Mesothelial cell of epicardium (in vitro differentiated cells): ENCODE measurements around the gene RTN4RL1. TPM values are rescaled to one million over a fixed set of nuclear protein-coding genes. Genes with fewer than 3 reads are reported as not detected.

Experiments used
- DNase-seq, 2 experiments: peaks; one replicate each; pipeline ENCODE4 v3.0.0; 2021; ENCODE audit warnings: low spot score in 2 of 2; ENCODE audit not compliant: unreplicated experiment in 2 of 2
- H3K27ac Mint-ChIP-seq: 2 replicates; pipeline ENCODE4 v1.8.0; 2021; ENCODE audit warnings: mixed read lengths
- H3K27me3 Mint-ChIP-seq: 2 replicates; pipeline ENCODE4 v1.8.0; 2021; ENCODE audit warnings: low read depth, mixed read lengths
- H3K36me3 Mint-ChIP-seq: 2 replicates; pipeline ENCODE4 v1.8.0; 2021; ENCODE audit warnings: mixed read lengths
- H3K4me1 Mint-ChIP-seq: 2 replicates; pipeline ENCODE4 v1.8.0; 2021; ENCODE audit warnings: mixed read lengths
- H3K4me3 Mint-ChIP-seq: 2 replicates; pipeline ENCODE4 v1.8.0; 2021; ENCODE audit warnings: mild to moderate bottlenecking, moderate library complexity, mixed read lengths
- H3K9me3 Mint-ChIP-seq: 2 replicates; pipeline ENCODE4 v1.8.0; 2021; ENCODE audit warnings: mixed read lengths
- total RNA-seq: library from RNA; stranded (reverse); gene quantifications from 3 replicates; pipeline ENCODE4 v1.2.1, GENCODE V29; 2021
- TF ChIP-seq, protein P1 (sequence below): fragments of 200-600 bp; sonication (generic); IDR thresholded peaks from one replicate; pipeline ENCODE4 v1.5.0; 2021; ENCODE audit warnings: antibody characterized with exemption; ENCODE audit not compliant: unreplicated experiment

The RTN4RL1 gene
- total RNA-seq, 1 donor from 2014 or later, result 0.20 TPM

DNA sequence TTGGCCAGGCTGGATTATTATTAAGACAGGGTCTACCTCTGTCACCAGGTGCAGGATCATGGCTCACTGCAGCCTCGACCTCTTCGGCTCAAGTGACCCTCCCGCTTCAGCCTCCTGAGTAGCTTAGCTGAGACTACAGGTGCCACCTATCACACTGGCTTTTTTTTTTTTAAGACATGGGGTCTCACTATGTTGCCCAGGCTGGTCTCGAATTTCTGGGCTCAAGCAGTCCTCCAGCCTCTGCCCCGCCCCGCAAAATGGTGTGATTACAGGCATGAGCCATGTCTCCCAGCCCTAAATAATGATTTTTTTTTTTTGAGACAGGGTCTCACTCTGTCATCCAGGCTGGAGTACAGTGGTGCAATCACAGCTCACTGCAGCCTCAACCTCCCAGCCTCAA, 22.5 kb upstream of the RTN4RL1 start:
- TF ChIP-seq, protein P1, sequence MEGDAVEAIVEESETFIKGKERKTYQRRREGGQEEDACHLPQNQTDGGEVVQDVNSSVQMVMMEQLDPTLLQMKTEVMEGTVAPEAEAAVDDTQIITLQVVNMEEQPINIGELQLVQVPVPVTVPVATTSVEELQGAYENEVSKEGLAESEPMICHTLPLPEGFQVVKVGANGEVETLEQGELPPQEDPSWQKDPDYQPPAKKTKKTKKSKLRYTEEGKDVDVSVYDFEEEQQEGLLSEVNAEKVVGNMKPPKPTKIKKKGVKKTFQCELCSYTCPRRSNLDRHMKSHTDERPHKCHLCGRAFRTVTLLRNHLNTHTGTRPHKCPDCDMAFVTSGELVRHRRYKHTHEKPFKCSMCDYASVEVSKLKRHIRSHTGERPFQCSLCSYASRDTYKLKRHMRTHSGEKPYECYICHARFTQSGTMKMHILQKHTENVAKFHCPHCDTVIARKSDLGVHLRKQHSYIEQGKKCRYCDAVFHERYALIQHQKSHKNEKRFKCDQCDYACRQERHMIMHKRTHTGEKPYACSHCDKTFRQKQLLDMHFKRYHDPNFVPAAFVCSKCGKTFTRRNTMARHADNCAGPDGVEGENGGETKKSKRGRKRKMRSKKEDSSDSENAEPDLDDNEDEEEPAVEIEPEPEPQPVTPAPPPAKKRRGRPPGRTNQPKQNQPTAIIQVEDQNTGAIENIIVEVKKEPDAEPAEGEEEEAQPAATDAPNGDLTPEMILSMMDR, result no peak
- DNase-seq, result no peak
- Mint-ChIP-seq H3K36me3 (no peaks in the 10 kb centered on the region), H3K27me3 (peaks cover 28% of the 10 kb centered on the region), H3K9me3 (no peaks in the 10 kb centered on the region), H3K4me1 (peaks cover 23% of the 10 kb centered on the region), H3K4me3 (no peak overlapping the region), H3K27ac (no peak overlapping the region)

DNA sequence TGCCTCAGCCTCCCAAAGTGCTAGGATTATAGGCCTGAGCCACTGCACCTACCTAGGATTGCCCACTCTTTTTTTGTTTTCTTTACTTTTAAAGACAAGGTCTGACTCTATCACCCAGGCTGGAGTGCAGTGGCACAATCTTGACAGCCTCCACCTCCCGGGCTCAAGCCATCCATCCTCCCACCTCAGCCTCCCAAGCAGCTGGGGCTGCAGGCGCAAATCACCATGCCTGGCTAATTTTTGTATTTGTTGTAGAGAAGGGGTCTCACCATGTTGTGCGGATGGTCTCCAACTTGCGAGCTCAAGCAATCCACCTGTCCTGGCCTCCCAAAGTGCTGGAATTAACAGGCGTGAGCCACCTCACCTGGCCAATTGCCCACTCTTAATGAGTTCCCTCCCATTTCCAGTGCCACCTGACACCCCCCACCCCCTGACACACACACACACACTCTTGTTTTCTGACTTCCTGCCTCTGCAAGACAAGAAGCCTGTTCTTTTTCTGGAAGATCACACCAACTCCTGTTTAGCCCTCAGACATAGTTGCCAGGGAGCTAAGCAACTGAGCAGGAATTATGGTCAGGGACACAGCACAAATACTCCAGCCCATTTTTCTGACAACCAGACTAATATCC, 19.2 kb upstream of the RTN4RL1 start:
- no peak for DNase-seq
- H3K27ac Mint-ChIP-seq, result no peak overlapping the region
- H3K9me3 Mint-ChIP-seq, result no peaks in the 10 kb centered on the region
- TF ChIP-seq, protein P1, result no peak
- H3K36me3 Mint-ChIP-seq, result no peaks in the 10 kb centered on the region
- H3K4me3 Mint-ChIP-seq, result peak overlapping the region; percentile 10
- peaks cover 23% of the 10 kb centered on the region for H3K4me1 Mint-ChIP-seq
- H3K27me3 Mint-ChIP-seq, result peaks cover 16% of the 10 kb centered on the region

DNA sequence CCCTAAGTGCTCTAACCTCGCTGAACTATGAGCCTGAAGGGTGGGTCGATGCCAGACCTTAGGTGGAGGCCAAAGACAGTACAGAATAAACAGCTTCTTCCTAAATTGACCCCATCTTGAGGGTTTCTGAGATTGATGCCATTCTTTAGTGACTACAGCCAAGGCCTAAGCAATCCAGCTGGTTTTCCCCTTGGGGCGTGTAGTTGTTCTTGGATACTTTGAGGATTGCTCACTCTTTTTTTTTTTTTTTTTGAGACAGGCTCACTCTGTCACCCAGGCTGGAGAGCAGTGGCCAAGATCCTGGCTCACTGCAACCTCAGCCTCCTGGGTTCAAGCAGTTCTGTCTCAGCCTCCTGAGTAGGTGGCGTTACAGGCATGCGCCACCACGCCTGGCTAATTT, 18.7 kb upstream of the RTN4RL1 start:
- no peak for DNase-seq
- H3K9me3 Mint-ChIP-seq, result no peaks in the 10 kb centered on the region

DNA sequence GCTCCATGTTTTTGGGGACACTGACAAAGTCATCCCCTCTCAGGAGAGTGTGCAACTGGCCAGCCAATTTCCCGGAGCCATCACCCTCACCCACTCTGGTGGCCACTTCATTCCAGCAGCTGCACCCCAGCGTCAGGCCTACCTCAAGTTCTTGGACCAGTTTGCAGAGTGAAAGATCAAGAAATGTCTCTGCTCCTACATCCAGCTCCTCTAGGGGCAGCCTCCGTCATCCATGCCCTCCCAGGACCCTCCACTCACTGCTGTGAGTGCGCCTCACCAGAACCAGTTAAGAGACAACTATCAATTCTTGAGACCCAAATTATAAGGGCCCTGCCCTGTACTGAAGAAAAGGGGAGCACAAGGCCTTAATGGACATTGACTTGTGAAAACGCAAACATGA, 17.8 kb upstream of the RTN4RL1 start:
- Mint-ChIP-seq H3K4me3 (peak overlapping the region; percentile 89), H3K36me3 (peaks cover 7% of the 10 kb centered on the region), H3K4me1 (peaks cover 18% of the 10 kb centered on the region), H3K27me3 (peaks cover 4% of the 10 kb centered on the region), H3K9me3 (no peaks in the 10 kb centered on the region), H3K27ac (peak overlapping the region; percentile 97)
- no peak for DNase-seq
- TF ChIP-seq, protein P1, result no peak

More for the DNA sequence above, 18.7 kb upstream of the RTN4RL1 start:
- Mint-ChIP-seq H3K4me3 (peak overlapping the region; percentile 35), H3K36me3 (peaks cover under 1% of the 10 kb centered on the region), H3K4me1 (peaks cover 18% of the 10 kb centered on the region), H3K27ac (peak overlapping the region; percentile 97), H3K27me3 (peaks cover 10% of the 10 kb centered on the region)
- TF ChIP-seq, protein P1, result no peak

DNA sequence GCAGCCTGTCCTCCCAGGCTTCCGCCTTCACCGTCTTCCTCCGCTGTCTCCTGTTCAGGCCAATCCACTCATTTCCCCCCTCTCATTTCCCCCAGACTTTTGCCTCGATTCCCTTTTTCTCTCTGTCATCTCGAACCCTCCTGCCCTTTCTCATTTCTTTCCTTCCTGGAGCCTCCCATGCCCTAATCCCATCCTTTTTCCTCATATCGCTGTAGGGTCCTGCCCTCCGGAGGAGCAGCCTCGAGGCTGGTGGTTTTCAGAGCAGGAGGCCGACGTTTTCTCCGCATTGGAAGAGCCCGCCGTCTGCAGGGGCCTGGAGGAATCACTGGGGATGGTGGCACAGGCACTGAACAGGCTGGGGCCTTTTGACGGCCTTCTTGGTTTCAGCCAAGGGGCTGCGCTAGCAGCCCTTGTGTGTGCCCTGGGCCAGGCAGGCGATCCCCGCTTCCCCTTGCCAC, 17.3 kb upstream of the RTN4RL1 start:
- Mint-ChIP-seq H3K36me3 (peaks cover 7% of the 10 kb centered on the region), H3K4me3 (peak overlapping the region; percentile 89), H3K9me3 (no peaks in the 10 kb centered on the region), H3K27ac (peak overlapping the region; percentile 97), H3K27me3 (no peaks in the 10 kb centered on the region), H3K4me1 (peaks cover 18% of the 10 kb centered on the region)
- TF ChIP-seq, protein P1, result no peak
- peak in 1 of 2 experiments; percentile 51 for DNase-seq
